ENCODE data around the gene CYP1A1.

The CYP1A1 gene

DNA sequence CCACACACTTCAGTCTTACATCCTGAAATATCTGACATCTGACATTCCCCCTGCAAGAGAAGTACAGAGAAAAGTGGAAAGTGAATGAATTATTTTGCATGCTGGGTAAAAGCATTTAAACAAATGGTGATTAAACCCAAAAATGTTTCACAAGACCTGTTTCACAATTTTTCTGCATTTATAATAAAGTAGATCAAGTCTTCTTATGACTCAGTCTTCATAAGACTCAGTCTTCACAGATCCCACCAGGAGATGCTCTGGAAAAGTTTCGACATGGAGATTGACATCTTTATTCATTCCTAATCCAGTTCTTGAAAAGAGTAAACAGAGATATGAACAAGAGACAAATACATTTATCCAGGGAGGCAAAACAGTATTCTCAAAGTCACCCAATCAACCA lies 16.3 kb downstream of the CYP1A1 start:
- intact Hi-C loops (cut with DNase I) = no loop called here
- no peak for DNase-seq

DNA sequence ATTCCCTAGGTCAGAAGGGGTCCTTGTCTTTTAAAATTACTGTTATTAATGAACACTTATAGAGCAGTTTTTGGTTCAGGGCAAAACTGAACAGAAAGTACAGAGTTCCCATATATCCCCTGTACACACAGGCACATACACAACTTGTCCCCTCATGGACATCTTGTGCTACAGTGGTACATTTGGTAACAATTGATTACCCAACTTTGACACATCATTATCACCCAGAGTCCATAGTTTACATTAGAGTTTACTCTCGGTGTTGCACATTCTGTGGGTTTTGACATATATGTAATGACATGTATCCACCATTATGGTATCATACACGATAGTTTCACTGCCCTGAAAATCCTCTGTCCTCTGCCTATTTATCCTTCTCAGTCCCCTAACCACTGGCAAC lies 28.5 kb downstream of the CYP1A1 start:
- no peak for DNase-seq
- intact Hi-C loops (cut with DNase I) = no loop called here

DNA sequence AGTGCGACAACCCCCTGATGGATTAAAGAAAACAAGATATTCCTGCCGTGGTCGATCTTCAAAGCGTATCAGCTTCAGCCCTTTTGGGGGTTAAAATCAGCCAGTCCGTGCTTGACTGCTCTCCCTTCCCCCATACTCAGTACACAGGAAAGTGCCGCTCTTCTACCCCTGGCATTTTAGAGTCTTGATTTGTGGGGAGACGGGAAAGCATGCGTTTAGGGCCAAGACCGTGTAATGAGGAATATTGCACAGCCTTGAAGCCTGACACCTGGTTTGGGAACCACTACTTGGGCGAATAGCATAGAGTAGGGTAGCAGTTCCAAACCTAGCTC lies 29.0 kb downstream of the CYP1A1 start:
- no peak for DNase-seq
- intact Hi-C loops (cut with DNase I) = no loop called here

DNA sequence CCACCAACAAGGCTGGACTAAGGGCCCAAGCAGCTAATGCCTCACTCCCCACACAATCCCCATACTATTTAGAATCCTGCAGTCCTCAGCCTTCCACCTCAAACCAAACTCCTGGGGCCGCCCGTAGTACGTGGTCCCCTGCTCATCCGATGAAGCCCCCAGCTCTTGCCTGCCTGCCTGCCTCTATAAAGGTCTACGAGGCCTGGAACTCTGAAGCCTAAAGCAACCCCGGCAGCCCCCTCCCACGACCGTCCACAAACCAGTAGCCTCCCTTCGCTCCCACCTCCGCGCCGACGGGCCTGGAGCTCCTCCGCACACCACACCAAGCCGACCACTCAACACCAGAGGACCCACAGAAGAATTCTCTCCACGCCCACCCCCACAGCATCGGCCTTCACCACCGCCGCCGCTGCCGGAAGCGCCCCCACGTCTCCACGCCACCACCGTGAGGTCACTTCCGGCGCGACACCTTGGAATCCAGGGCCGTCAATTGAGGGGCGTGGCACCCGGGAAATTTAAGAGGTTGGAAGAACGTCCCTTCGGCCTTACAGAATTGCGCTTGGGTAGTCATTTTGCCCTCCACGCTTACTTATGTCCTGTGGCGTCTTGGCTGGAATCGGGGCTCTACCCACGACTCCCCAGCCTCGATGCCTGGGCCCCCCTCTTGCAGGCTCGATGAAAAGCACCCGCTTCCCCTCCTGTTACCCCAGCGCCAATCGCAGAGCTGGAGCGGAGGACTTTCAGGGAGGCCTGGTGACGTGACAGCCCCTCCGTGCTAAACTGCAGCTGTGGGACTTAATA lies 29.5 kb downstream of the CYP1A1 start, which contains the start of gene EDC3:
Gene EDC3 (minus strand): TSS at position 428 of the 801 bp plus-strand sequence. CDS start 20,900 bp downstream, outside the sequence.
- intact Hi-C loops (cut with DNase I) = no loop called here
- DNase-seq = peak; percentile 82 to 98 (median 90)

DNA sequence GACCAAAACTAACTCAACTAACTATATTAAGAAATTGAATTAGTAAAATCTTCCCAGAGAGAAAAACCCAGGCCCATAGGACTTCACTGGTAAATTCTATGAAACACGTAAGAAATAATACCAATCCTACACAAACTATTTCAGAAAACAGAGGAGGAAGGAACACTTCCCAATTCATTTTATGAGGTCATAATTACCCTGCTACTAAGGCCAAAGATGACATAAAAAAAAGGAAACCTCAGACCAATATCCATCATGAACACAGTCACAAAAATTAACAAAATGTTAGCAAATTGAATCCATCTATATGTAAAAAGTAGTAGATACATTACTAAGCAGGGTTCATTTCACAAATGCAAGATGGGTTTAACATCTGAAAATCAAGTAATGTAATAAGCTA lies 33.0 kb downstream of the CYP1A1 start:
- intact Hi-C loops (cut with DNase I) = no loop called here
- no peak for DNase-seq

DNA sequence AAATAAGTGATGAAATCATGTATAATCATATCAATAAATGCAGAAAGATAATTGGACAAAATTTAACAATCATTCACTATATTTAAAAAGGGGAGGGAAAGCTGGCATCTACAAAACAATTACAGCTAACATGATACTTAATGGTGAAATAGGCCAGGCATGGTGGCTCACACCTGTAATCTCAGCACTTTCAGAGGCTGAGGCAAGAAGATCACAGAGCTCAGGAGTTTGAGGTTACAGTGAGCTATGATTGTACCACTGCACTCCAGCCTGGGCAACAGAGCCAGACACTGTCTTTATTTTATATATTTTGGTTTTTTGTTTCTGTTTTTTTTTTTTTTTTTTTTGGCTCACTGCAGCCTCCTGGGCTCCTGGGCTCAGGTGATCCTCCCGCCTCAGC lies 41.6 kb downstream of the CYP1A1 start:
- intact Hi-C loops (cut with DNase I) = no loop called here
- no peak for DNase-seq

DNA sequence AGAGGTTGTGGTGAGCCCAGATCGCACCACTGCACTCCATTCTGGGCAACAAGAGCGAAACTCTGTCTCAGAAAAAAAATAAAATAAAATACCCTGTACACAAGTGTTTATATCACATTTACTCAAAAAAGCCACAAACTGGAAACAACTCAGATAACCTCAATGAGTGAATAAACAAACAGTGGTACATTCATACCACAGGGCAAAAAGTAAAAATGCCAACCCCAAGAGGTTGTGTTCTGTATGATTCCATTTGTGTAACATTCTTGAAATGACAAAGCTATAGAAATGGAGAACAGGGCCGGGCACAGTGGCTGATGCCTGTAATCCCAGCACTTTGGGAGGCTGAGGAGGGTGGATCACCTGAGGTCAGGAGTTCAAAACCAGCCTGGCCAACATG lies 42.4 kb downstream of the CYP1A1 start:
- no peak for DNase-seq
- intact Hi-C loops (cut with DNase I) = no loop called here

DNA sequence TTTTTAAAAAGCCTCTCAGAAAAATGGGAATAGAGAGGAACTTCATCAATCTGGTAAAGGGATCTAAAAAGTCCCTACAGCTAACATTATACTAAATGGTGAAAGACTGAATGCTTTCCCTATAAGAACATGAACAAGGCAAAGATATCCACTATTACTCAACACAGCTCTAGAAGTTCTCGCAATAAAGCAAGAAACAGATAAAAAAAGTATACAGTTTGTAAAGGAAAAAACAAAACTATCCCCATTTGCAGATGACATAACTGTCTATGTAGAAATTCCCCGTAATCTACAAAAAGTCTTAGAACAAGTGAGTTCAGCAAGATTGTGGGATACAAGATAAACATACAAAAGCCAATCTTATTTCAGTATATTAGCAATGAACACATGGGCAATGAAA lies 44.9 kb downstream of the CYP1A1 start:
- DNase-seq = no peak
- intact Hi-C loops (cut with DNase I) = no loop called here

DNA sequence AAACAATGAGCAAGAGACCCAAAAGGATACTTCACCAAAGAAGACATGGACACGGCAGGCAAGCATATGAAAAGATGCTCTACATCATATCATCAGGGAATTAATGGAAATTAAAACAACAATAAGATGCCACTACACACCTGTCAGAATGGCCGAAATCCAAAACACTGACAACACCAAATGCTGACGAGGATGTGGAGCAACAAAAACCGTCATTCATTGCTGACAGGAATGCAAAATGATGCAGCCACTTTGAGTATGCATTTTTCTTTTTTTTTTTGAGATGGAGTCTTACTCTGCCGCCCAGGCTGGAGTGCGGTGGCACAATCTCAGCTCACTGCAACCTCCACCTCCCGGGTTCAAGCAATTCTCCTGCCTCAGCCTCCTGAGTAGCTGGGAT lies 48.5 kb downstream of the CYP1A1 start:
- intact Hi-C loops (cut with DNase I) = no loop called here

DNA sequence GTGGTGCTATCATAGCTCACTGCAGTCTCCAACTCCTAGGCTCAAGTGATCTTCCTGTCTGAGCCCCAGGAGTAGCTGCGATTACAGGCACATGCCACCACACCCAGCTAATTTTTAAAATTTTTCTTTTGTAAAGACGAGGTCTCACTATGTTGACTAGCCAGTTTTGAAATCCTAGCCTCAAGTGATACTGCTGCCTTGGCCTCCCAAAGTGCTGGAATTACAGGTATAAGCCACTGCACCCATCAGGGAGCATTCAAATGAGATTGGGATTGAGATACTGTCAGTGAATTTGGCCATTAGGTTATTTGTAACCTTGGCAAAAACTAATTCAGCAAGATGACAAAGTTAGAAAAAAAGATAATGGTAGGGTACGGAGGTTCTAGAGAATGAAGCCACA lies 51.2 kb downstream of the CYP1A1 start:
- intact Hi-C loops (cut with DNase I) = no loop called here
- no peak for DNase-seq

More for the DNA sequence above, 48.5 kb downstream of the CYP1A1 start:
- DNase-seq = no peak

DNA sequence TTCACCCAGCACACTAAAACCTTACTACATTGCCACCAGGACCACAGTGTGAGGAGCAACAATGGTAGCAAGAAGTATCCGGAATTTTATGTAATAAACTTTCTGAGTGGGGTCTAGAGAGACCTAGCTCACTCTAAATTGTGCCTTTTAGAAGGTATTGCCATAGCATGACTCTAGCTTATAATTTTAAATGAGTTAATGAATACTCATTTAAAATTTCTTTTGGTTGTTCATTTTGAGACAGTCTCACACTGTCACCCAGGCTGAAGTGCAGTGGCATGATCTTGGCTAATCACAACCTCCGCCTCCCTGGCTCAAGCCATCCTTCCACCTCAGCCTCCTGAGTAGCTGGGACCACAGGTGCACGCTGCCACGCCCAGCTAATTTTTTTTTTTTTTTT lies 55.7 kb downstream of the CYP1A1 start:
- no peak for DNase-seq
- intact Hi-C loops (cut with DNase I) = no loop called here

Data from posterior cingulate gyrus (tissue), 11 donors.